GM18909 (cell line): ENCODE results near the gene TRERF1.
A peak's percentile ranks its signal among the peaks of the same experiment; 100 is the strongest.
"Not testable (repeated sequence)": the region's sequence is repeated elsewhere in the genome, so short reads cannot be mapped to it uniquely, and the experiment has no call there.

Experiments
- ATAC-seq: cut with Tn5 transposase; IDR thresholded peaks from one replicate; pipeline ENCODE4 v1.9.1; 2021; ENCODE audit warnings: mild to moderate bottlenecking; ENCODE audit not compliant: unreplicated experiment, poor library complexity

The TRERF1 gene

GRCh38 chr6:42341771-42342553, 109.8 kb downstream of the TRERF1 start:
- no peak for ATAC-seq

DNA sequence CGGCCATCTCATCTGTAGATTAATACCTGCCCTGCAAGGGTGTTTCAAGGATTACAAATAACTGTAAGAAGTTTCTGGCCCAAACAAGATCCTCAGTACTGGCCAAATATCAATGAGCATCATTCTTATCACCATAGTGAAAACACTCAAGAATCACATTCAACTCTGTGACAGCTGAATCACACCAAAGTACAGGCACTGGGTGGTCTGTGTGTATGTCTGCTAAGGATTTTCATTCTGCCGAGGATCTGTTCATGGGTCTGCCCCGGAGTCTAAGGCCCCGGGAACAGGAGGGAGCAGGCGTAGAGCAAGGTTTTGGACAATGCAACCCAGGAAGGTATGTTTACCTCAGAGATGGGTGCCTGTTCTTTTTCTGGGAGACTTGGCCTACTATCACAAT, 110.5 kb downstream of the TRERF1 start:
- ATAC-seq, result no peak

DNA sequence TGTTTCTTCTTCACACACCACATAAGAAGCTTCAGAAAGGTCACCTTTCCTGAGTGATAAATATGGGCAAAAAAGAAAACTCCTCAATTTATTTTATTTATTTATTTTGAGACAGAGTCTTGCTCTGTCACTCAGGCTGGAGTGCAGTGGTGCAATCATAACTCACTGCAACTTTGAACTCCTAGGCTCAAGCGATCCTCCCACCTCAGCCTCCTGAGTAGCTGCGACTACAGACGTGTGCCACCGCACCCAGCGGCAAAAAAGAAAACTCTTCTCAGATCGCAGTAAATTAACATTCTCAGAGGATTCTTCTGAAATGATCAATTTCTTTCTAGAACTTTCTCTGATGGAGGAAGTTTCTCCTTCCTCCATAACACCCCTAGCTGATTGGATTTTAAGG, 111.2 kb downstream of the TRERF1 start:
- no peak for ATAC-seq

GRCh38 chr6:42339991-42340401, 111.7 kb downstream of the TRERF1 start:
- no peak for ATAC-seq

DNA sequence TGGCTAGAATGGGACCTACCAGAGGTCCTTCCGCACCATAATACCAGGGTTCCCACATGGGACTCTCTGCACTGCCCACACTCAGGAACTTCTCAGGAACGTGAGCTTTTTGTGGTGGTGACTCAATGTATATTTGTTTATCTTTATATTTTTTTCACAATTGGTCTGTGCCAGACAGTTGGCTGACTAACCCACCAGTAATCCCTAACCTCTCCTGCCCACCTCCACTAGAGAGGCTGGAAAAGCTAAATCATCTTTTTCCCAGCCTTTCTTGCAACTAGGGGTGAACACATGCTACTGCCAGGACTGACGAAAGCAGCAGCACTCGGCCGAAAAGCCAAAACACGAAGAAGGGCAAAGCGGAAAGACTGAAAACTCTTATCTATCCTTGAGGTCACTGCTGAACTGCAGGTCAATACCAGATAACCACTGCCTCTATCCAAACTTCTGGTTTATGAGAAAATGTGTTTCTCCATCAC, 112.9 kb downstream of the TRERF1 start:
- ATAC-seq, result no peak

DNA sequence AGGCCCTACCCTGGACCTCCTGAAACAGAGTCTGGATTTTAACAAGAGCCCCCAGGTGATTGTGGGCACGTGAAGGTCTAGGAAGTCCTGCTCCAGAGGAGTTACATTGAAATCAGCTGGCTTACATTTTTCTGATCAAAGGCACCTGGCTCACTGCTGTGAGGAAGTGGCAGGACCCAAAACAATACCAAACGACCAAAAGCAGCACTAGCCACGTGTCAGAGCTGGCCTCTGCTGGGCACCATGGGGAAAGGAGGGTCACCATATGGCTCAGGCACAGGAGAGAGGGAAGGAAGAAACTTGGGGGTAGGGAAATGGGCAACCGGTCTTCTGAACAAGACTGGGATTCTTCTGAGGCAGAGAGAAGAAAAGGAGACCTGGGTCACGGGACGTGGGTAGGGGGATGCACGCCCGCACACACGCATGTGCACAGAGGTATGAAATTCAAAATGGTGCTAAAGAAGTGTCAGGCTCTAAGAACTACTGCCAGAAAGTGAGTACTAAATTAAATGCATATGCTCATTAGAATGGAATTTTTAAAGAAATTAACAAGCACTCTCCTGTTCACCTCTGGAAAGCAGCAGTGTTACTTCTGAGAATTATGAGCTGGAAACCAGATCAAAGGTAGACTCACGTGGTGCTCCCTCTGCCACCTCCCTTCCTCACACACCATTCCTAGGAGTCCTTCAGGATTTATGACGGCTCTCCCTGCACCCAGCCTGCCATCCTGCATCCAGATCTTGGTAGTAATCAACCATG, 113.6 kb downstream of the TRERF1 start:
- no peak for ATAC-seq

- no peak for ATAC-seq
Measured at GRCh38 chr6:42336431-42336830, 115.3 kb downstream of the TRERF1 start.

DNA sequence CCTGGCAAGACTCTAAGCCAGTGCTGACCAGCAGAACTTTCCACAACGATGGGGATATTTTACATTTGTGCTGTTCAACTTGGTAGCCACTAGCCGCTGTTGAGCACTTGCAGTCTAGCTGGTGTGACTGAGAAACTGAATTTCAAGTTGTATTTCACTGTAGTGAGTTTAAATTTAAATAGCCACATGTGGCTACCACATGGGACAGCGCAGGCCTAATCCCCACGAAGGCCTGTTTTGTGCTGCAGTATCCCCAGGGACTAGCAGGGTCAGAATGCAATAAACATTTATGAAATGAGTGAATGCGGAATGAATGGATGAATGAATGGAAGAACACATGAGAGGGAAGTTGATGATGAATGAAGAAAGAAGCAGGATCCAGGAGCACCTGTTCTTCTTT, 115.8 kb downstream of the TRERF1 start:
- ATAC-seq, result no peak

DNA sequence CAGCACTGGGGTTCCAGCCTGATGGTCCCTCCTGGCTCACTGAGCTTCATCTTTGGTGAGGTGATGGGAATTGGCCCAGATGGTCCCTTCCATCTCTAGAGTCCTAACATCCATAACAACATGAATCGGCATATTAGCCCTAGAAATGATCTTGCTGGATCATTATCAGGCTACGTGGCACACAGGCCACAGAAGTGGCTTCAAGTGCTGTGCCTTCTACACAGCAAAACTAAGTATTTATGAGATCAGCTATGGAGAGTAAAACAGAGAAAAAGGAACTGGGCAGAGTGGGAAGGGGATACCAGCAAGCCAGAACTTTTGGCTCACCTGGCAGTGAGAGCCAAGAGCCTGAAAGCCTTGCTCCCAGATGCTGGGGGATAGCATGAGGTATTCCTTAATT, 116.9 kb downstream of the TRERF1 start:
- ATAC-seq, result no peak

DNA sequence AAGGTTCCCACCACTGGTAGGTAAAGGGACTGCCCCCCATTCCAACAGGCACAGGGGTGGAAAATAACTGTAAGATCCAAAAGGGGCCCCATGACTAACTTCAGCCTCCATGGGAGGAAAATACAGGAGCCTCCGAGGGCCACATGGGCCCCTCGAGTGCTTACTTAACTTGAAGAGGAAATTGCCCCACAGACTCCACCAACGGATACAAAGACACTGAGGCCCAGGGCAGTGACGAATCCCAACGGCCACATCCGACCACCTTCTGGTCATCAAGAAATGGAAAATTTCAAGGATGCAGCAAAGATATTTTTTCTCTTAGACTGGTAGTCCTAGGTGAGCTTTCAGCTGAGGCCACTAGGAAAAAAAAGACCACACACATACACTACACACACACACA, 118.1 kb downstream of the TRERF1 start:
- no peak for ATAC-seq

DNA sequence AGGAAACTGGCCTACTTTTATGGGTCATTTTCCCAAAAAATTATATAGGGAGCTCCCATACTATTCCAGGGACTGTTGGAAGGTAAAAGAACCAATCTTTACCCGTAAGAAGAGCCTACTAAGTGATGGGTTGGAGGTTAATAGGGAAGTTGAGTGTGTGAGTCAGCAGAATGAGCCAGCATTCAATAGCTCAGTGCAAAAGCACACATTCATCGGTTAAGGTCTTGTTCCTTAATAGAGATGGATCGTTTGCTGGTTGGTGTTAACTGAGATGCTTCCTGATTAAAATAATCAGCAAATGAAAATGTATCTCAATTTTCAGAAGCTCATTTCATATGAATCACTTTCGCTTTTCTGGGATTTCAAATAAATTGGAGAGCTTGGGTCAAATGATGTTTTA, 118.8 kb downstream of the TRERF1 start:
- ATAC-seq, result no peak

- ATAC-seq, result no peak
Measured at GRCh38 chr6:42331019-42331418, 120.7 kb downstream of the TRERF1 start.

GRCh38 chr6:42326248-42326647, 125.5 kb downstream of the TRERF1 start:
- no peak for ATAC-seq

GRCh38 chr6:42324656-42325324, 126.9 kb downstream of the TRERF1 start:
- ATAC-seq, result not testable (repeated sequence)

DNA sequence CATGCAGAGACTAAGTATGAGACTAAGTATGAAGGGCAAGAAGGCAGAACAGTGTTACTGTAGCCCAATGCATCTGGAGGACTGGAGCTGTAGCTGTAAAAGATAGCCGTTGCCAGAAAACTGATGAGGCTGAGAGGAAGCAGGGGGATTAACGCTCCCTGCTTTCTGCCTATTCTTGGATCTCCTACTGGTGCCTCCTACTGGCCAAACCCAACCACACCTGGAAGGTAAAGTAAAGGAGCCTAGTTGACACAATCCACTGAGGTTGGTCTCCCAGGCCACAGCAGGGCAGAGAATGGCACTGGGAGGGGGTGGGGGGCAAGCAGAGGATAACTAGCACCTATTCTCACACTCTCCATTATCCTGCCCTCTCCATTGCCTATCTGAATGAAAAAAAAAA, 129.1 kb downstream of the TRERF1 start:
- ATAC-seq, result no peak

GRCh38 chr6:42321976-42322375, 129.8 kb downstream of the TRERF1 start:
- ATAC-seq, result no peak

DNA sequence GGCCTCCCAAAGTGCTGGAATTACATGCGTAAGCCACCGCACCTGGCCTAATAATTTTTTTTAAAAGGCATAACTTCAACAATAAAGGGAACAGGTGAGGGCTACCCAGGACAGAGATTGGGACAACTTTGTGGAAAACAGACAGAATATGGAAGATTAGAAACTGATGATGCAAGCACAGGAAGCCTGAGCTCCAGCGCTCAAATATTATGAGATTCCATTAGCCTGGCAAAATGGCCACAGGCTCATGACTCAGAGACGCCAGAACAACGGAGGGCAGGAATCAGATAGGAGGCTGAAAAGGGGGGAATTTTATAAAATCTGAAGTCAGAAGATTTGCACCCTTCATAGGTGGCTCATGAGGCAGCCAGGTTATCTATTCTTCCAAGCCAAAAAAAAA, 131.0 kb downstream of the TRERF1 start:
- ATAC-seq, result no peak

DNA sequence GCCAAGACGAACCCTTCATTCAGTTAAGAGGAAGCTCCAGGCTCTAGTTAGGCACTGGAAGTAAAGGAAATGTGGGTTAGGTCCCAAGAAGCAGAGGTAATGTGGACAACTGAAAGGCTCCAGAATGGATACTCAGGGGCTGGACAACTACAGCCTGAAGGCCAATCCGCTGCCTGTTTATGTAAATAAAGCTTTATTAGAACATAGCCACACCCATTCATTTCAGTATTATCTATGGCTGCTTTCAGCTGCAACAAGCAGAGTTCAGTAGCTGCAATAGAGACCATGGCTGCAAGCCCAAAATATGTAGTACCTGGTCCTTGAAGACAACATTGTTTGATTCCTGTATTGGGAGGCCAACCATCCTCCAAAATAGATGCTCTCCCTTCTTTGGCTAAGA, 133.2 kb downstream of the TRERF1 start:
- ATAC-seq, result no peak

DNA sequence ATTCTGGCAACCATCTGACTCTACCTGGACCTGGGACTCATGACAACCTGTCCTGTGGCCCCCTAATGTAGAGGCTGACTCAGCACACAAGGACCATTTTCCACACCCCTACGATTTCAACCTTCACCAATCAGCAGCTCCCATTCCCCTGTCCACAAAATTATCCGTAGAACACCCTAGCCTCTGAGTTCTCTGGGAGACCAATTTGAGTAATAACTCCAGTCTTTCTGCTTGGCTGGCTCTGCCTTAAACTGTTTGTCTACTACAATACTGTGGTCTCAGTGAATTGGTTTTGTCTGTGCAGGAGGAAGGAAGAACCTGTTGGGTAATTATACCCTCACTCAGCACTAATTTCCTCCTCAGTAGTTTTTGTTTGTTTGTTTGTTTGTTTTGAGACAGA, 134.7 kb downstream of the TRERF1 start:
- peak; percentile 9 for ATAC-seq

GRCh38 chr6:42315991-42316970, 135.4 kb downstream of the TRERF1 start:
- ATAC-seq, result peak; percentile 54
